Lung (tissue), 12 donors: Measurements from ENCODE around the gene GRM4. TPM values are rescaled to one million over a fixed set of nuclear protein-coding genes. Genes with fewer than 3 reads are reported as not detected.
A peak's percentile ranks its signal among the peaks of the same experiment; 100 is the strongest.

Experiments
- ATAC-seq: fragments of 200-7000 bp; cut with Tn5 transposase; one replicate; pipeline ENCODE4 v1.9.1; 2020; ENCODE audit warnings: moderate number of reproducible peaks; ENCODE audit not compliant: insufficient read depth, low FRiP score
- DNase-seq, 3 donors: peaks; one replicate each; pipeline ENCODE4 v3.0.0-alpha.2; 2013 to 2017
- H3K27ac ChIP-seq, 2 donors: one replicate each; pipeline ENCODE4 v1.5.1; 2013; ENCODE audit warnings: mild to moderate bottlenecking in 2 of 2, moderate library complexity in 2 of 2, control low read depth in 1 of 2, inconsistent platforms in 1 of 2, low read depth in 1 of 2, low read length in 1 of 2
- H3K27me3 ChIP-seq, 3 donors: one replicate each; pipeline ENCODE4 v1.5.1; 2013; ENCODE audit warnings: low read length in 2 of 3; ENCODE audit not compliant: control insufficient read depth in 3 of 3, insufficient read depth in 3 of 3
- H3K36me3 ChIP-seq, 4 donors: one replicate each; pipeline ENCODE4 v1.5.1; 2013; ENCODE audit warnings: low read length in 4 of 4, mild to moderate bottlenecking in 1 of 4, moderate library complexity in 1 of 4; ENCODE audit not compliant: control insufficient read depth in 4 of 4, insufficient read depth in 4 of 4
- H3K4me1 ChIP-seq, 5 donors: one replicate each; pipeline ENCODE4 v1.5.1; 2013; ENCODE audit warnings: low read length in 5 of 5, mild to moderate bottlenecking in 2 of 5, moderate library complexity in 1 of 5; ENCODE audit not compliant: control insufficient read depth in 5 of 5, insufficient read depth in 5 of 5
- H3K4me3 ChIP-seq: one replicate; pipeline ENCODE4 v1.5.1; 2013; ENCODE audit warnings: mild to moderate bottlenecking, control low read depth, moderate library complexity
- H3K9ac ChIP-seq, 2 donors: one replicate each; pipeline ENCODE4 v1.5.1; 2013; ENCODE audit warnings: low read length in 2 of 2, control low read depth in 1 of 2; ENCODE audit not compliant: insufficient read depth in 1 of 2
- H3K9me3 ChIP-seq, 4 donors: one replicate each; pipeline ENCODE4 v1.5.1; 2013; ENCODE audit warnings: low read length in 3 of 4, mild to moderate bottlenecking in 1 of 4, moderate library complexity in 1 of 4; ENCODE audit not compliant: control insufficient read depth in 4 of 4, insufficient read depth in 3 of 4
- CTCF ChIP-seq: IDR thresholded peaks from 2 replicates; pipeline ENCODE4 v1.5.1; 2012; ENCODE audit warnings: mild to moderate bottlenecking; ENCODE audit errors: control extremely low read depth, extremely low read depth
- WGBS, 2 donors: extraction: QIAGEN DNeasy Blood & Tissue Kit; methylation state at CpG; one replicate each; pipeline ENCODE4 v1.1.7; 2013; 5-methylcytosine and 5-hydroxymethylcytosine counted together
- polyA plus RNA-seq, 2 donors: library from polyadenylated mRNA; stranded (reverse); fragments of 200-250 nt; gene quantifications; one replicate each; pipeline ENCODE4 v1.2.1, GENCODE V29; 2013
- total RNA-seq, 2 donors: library from RNA; depleted of rRNA in 1 of 2; stranded (reverse); fragments of >200 nt in 1 of 2; gene quantifications; one replicate each; pipeline ENCODE4 v1.2.1, GENCODE V29; 2014 to 2021
- donor health status: control.
- donor health status: control.
- donor health status: Bipolar disorder and iron deficiency.
- donor health status: healthy.
- donor health status: DM: yes; HTN: yes; CAD: no.

The GRM4 gene
- total and polyA plus RNA-seq, 4 donors = 0.02 to 0.34 (median 0.09) TPM

- peaks cover 0 to 5% (median 0%) of the 10 kb centered on the region in 5 donors for H3K4me1 ChIP-seq
- H3K27ac ChIP-seq = no peak overlapping the region
- no peak overlapping the region for H3K9ac ChIP-seq
- H3K4me3 ChIP-seq = no peak overlapping the region
- H3K27me3 ChIP-seq = peaks cover 0 to 2% (median 0%) of the 10 kb centered on the region in 3 donors
- no peaks in the 10 kb centered on the region for H3K9me3 ChIP-seq
- H3K36me3 ChIP-seq = no peaks in the 10 kb centered on the region
- 38 to 47% methylated on average over 36 of the region's 36 CpGs for WGBS, 2 donors
- TF ChIP-seq CTCF = no peak
- ATAC-seq (peak; percentile 61), DNase-seq (peak; percentile 78 to 86 (median 78))
These were observed 89.4 kb downstream of the GRM4 start for GRCh38 chr6:34056305-34057108.

- Histone ChIP-seq H3K36me3 (no peaks in the 10 kb centered on the region), H3K4me1 (peaks cover 0 to 5% (median 0%) of the 10 kb centered on the region in 5 donors), H3K9me3 (no peaks in the 10 kb centered on the region), H3K9ac (no peak overlapping the region), H3K27ac (no peak overlapping the region), H3K27me3 (peaks cover 0 to 2% (median 0%) of the 10 kb centered on the region in 3 donors), H3K4me3 (no peak overlapping the region)
- TF ChIP-seq CTCF = peak; percentile 20
- ATAC-seq = no peak
- peak; percentile 63 to 70 (median 69) for DNase-seq
- WGBS, 2 donors = 64 to 68% methylated on average over 18 of the region's 18 CpGs
These were observed 90.5 kb downstream of the GRM4 start for GRCh38 chr6:34055223-34055933.

GRCh38 chr6:34053721-34054120 lies 92.2 kb downstream of the GRM4 start:
- no peak for ATAC-seq
- no peaks in the 10 kb centered on the region for H3K36me3 ChIP-seq
- no peak for TF ChIP-seq CTCF
- H3K9me3 ChIP-seq = no peaks in the 10 kb centered on the region
- no peak for DNase-seq
- no peak overlapping the region for H3K27ac ChIP-seq
- H3K4me1 ChIP-seq = peaks cover 0 to 5% (median 0%) of the 10 kb centered on the region in 5 donors
- H3K4me3 ChIP-seq = no peak overlapping the region
- no peak overlapping the region for H3K9ac ChIP-seq
- H3K27me3 ChIP-seq = peaks cover 0 to 2% (median 0%) of the 10 kb centered on the region in 3 donors
- WGBS, 2 donors = 64 to 72% methylated on average over 8 of the region's 8 CpGs
